ENCODE data around the gene REXO1.

Gene REXO1

DNA sequence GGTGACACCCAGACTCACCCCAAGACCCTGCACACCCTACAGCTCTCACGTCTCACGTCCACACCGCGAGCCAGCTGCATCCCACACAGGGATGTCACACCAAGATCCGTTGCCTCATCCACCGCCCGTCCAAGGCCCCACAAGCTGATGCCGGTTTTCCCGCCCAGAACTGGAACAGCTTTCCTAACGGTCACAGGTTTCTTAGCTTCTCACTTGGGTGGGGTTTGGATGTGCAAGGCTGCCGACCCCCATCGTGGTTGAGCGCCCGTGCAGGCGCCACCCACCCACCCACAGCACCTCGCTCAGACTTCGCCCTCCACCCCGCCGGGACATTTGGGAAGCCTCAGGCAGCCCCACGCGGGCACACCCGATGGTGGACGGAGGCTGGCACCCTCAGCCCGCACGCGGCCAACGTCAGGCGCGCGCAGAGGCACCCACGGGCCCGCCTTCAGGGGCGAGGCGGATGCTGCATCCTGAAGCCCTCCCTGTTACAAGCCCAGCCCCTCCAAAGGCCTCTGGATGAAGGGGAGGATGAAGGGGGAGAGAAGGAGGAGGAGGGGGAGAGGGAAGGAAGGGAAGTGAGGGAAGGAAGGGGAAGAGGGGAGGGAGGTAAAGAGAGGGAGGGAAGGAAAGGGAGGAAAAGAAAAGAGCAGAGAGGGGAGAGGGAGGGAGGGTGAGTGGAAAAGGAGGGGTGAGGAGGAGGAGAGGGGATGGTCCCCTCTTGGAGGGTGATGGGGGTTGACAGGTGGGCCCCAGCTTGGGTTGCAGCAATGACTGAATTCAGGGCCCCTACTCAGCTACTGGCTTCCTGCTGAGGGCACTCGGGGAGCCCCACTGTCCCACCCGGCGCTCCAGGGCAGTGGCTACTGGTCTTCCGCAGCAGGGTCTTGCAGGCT is 82.1 kb downstream of the REXO1 start:
- in situ Hi-C loops (cut with HindIII; ENCODE audit: low pct_ligation_motif_present, low pct_unique_long_range_greater_than_20kb, low sequenced_read_pairs): no loop called here
- no peak for DNase-seq

Data from ACHN (cell line).